ENCODE data around the gene ERICH4.

GRCh38 chr19:41484822-41485221 is 41.9 kb downstream of the ERICH4 start:
- TF ChIP-seq EZH2 (IDR thresholded peaks at IDR 0.05; ENCODE audit: low read depth), result no peak
- no peak for TF ChIP-seq CTCF (conservative IDR thresholded peaks at IDR 0.05)
